ENCODE data around the gene EIF3L. TPM values are rescaled to one million over a fixed set of nuclear protein-coding genes. Genes with fewer than 3 reads are reported as not detected.

Gene EIF3L
- total RNA-seq, 1 donor from 2014 or later = 358 TPM

- no peak for DNase-seq
Observed at GRCh38 chr22:37855462-37855861, 6.2 kb downstream of the EIF3L start.

- DNase-seq = no peak
Observed at GRCh38 chr22:37860796-37861421, 11.7 kb downstream of the EIF3L start.

- no peak for DNase-seq
Observed at GRCh38 chr22:37862570-37863325, 13.5 kb downstream of the EIF3L start.

GRCh38 chr22:37865510-37865909, 16.3 kb downstream of the EIF3L start:
- no peak for DNase-seq

GRCh38 chr22:37870273-37870672, 21.1 kb downstream of the EIF3L start:
- no peak for DNase-seq

GRCh38 chr22:37880668-37881440, 31.6 kb downstream of the EIF3L start:
- DNase-seq = peak; percentile 79

GRCh38 chr22:37884420-37884819, 35.2 kb downstream of the EIF3L start:
- no peak for DNase-seq

- DNase-seq = peak; percentile 86
Observed at GRCh38 chr22:37887584-37888378, 38.6 kb downstream of the EIF3L start.

GRCh38 chr22:37891926-37892325, 42.7 kb downstream of the EIF3L start:
- DNase-seq = no peak

GRCh38 chr22:37892566-37893335, 43.5 kb downstream of the EIF3L start:
- no peak for DNase-seq

- no peak for DNase-seq
Observed at GRCh38 chr22:37893583-37893983, 44.4 kb downstream of the EIF3L start.

GRCh38 chr22:37894939-37895670, 45.9 kb downstream of the EIF3L start:
- DNase-seq = no peak

GRCh38 chr22:37896181-37896592, 47.0 kb downstream of the EIF3L start:
- peak; percentile 65 for DNase-seq

- DNase-seq = no peak
Observed at GRCh38 chr22:37896939-37897338, 47.7 kb downstream of the EIF3L start.

- no peak for DNase-seq
Observed at GRCh38 chr22:37897807-37898206, 48.6 kb downstream of the EIF3L start.

GRCh38 chr22:37898441-37899181, 49.4 kb downstream of the EIF3L start:
- DNase-seq = no peak

- peak; percentile 95 for DNase-seq
Observed at GRCh38 chr22:37904572-37905533, 55.6 kb downstream of the EIF3L start.

GRCh38 chr22:37905534-37906363, 56.5 kb downstream of the EIF3L start, which contains the start of gene MICALL1:
Gene MICALL1, plus strand, starts transcription at chr22:37906297. Its CDS starts 126 bp downstream, at chr22:37906423.
- peak; percentile 75 for DNase-seq

All from dermis blood vessel endothelial cell (primary cell).